NT2/D1 (cell line): ENCODE data around the gene TANC1.

Source experiments
- YY1 ChIP-seq: IDR thresholded peaks from 2 replicates; pipeline ENCODE4 v1.6.1; 2011; ENCODE audit not compliant: insufficient read length, insufficient read depth
- ZNF274 ChIP-seq: IDR thresholded peaks from 2 replicates; pipeline ENCODE4 v1.6.1; 2011; ENCODE audit warnings: mild to moderate bottlenecking, low read depth, low read length

GRCh38 chr2:159013103-159013502 lies 44.7 kb downstream of the TANC1 start:
- TF ChIP-seq YY1 (no peak), ZNF274 (no peak)
